IMR-90 (cell line): Measurements from ENCODE around the gene MAP3K5. TPM values are rescaled to one million over a fixed set of nuclear protein-coding genes. Genes with fewer than 3 reads are reported as not detected.

ENCODE experiments used
- ATAC-seq: fragments of 200-7000 bp; cut with Tn5 transposase; 2 replicates; pipeline ENCODE4 v1.9.1; 2020; ENCODE audit warnings: low read depth, mild to moderate bottlenecking, moderate library complexity
- BruUV-seq: library from RNA; stranded (reverse); fragments of 400-500 nt; replicated peaks from 2 replicates; lab custom pipeline; 2021; lab: Mats Ljungman, UMichigan
- CTCF ChIA-PET: fragments of 300-600 bp; formaldehyde crosslinking; extraction: SDS; loops from one replicate; lab custom pipeline; 2021; ENCODE audit warnings: antibody characterized with exemption; lab: Yijun Ruan, JAX
- POLR2A ChIA-PET: fragments of 300-600 bp; sonication (Branson Sonifier 250); formaldehyde crosslinking; loops from one replicate; lab custom pipeline; 2022; ENCODE audit warnings: antibody characterized with exemption; ENCODE audit not compliant: unreplicated experiment; lab: Charles Lee
- DNase-seq: peaks from one replicate; pipeline ENCODE4 v3.0.0; 2013
- H2AFZ ChIP-seq: replicated peaks from 2 replicates; pipeline ENCODE3; 2013; ENCODE audit warnings: low read length, mild to moderate bottlenecking; ENCODE audit not compliant: poor library complexity
- H2AK5ac ChIP-seq: 2 replicates; pipeline ENCODE4 v1.6.1; 2013; ENCODE audit warnings: low read depth, low read length, inconsistent platforms
- H2AK9ac ChIP-seq: replicated peaks from 2 replicates; pipeline ENCODE3; 2013; ENCODE audit warnings: mild to moderate bottlenecking, low read depth, low read length, moderate library complexity; ENCODE audit not compliant: poor library complexity
- H2BK120ac ChIP-seq: 2 replicates; pipeline ENCODE4 v1.6.1; 2013; ENCODE audit warnings: low read depth, low read length, inconsistent platforms
- H2BK15ac ChIP-seq: 3 replicates; pipeline ENCODE4 v1.6.1; 2013; ENCODE audit warnings: low read depth, low read length, inconsistent platforms
- H2BK20ac ChIP-seq: 2 replicates; pipeline ENCODE4 v1.6.1; 2013; ENCODE audit warnings: low read depth, mild to moderate bottlenecking, inconsistent platforms, low read length, moderate library complexity
- H2BK5ac ChIP-seq: 2 replicates; pipeline ENCODE4 v1.6.1; 2013; ENCODE audit warnings: mild to moderate bottlenecking, low read depth, low read length, inconsistent platforms; ENCODE audit not compliant: poor library complexity, severe bottlenecking
- H3K14ac ChIP-seq: replicated peaks from 2 replicates; pipeline ENCODE4 v1.6.1; 2013; ENCODE audit warnings: low read depth, low read length, inconsistent platforms
- H3K18ac ChIP-seq: 2 replicates; pipeline ENCODE4 v1.6.1; 2013; ENCODE audit warnings: low read depth, low read length, control low read depth
- H3K23ac ChIP-seq: 2 replicates; pipeline ENCODE4 v1.6.1; 2013; ENCODE audit warnings: low read depth, low read length, inconsistent platforms
- H3K27ac ChIP-seq: 2 replicates; pipeline ENCODE4 v1.5.1; 2013; ENCODE audit warnings: mild to moderate bottlenecking, control low read depth, low read length; ENCODE audit not compliant: insufficient read depth
- H3K27me3 ChIP-seq: 2 replicates; pipeline ENCODE4 v1.6.1; 2013; ENCODE audit warnings: low read length; ENCODE audit not compliant: control insufficient read depth, insufficient read depth
- H3K36me3 ChIP-seq: 2 replicates; pipeline ENCODE4 v1.6.1; 2013; ENCODE audit warnings: low read length, mixed read lengths; ENCODE audit not compliant: control insufficient read depth, insufficient read depth
- H3K4ac ChIP-seq: 2 replicates; pipeline ENCODE4 v1.6.1; 2013; ENCODE audit warnings: low read depth, low read length, inconsistent platforms
- H3K4me1 ChIP-seq: 2 replicates; pipeline ENCODE4 v1.6.1; 2013; ENCODE audit warnings: low read length, mixed read lengths; ENCODE audit not compliant: control insufficient read depth, insufficient read depth
- H3K4me2 ChIP-seq: 2 replicates; pipeline ENCODE4 v1.6.1; 2013; ENCODE audit warnings: low read depth, mild to moderate bottlenecking, control low read depth, low read length, moderate library complexity
- H3K4me3 ChIP-seq: 2 replicates; pipeline ENCODE4 v1.5.1; 2013; ENCODE audit warnings: low read depth, mild to moderate bottlenecking, control low read depth, low read length, moderate library complexity; ENCODE audit not compliant: insufficient read depth
- H3K56ac ChIP-seq: 2 replicates; pipeline ENCODE4 v1.6.1; 2013; ENCODE audit warnings: low read length, inconsistent platforms; ENCODE audit not compliant: insufficient read depth; ENCODE audit errors: extremely low read depth
- H3K79me1 ChIP-seq, 2 experiments: 2 replicates each; pipeline ENCODE4 v1.6.1; 2013; ENCODE audit warnings: low read length in 2 of 2, inconsistent platforms in 1 of 2, low read depth in 1 of 2
- H3K9ac ChIP-seq: 2 replicates; pipeline ENCODE4 v1.6.1; 2013; ENCODE audit warnings: low read depth, low read length, control low read depth
- H3K9me1 ChIP-seq: 2 replicates; pipeline ENCODE4 v1.6.1; 2013; ENCODE audit warnings: low read length, inconsistent platforms; ENCODE audit not compliant: insufficient read depth
- H3K9me3 ChIP-seq: 2 replicates; pipeline ENCODE4 v1.6.1; 2013; ENCODE audit warnings: low read length; ENCODE audit not compliant: control insufficient read depth, insufficient read depth
- H4K20me1 ChIP-seq: 2 replicates; pipeline ENCODE4 v1.6.1; 2013; ENCODE audit warnings: low read length, inconsistent platforms; ENCODE audit not compliant: insufficient read depth
- H4K5ac ChIP-seq: 2 replicates; pipeline ENCODE4 v1.6.1; 2013; ENCODE audit warnings: mild to moderate bottlenecking, low read depth, low read length, control low read depth
- H4K8ac ChIP-seq, 2 experiments: 2 replicates each; pipeline ENCODE4 v1.6.1; 2013; ENCODE audit warnings: low read depth in 2 of 2, low read length in 2 of 2, control low read depth in 1 of 2, inconsistent platforms in 1 of 2
- H4K91ac ChIP-seq: 2 replicates; pipeline ENCODE4 v1.6.1; 2013; ENCODE audit warnings: low read depth, low read length, inconsistent platforms; ENCODE audit not compliant: insufficient read depth
- BHLHE40 ChIP-seq: fragments of 150-350 bp; IDR thresholded peaks from 2 replicates; pipeline ENCODE4 v1.6.1; 2016; ENCODE audit warnings: mild to moderate bottlenecking, low read depth, low read length
- CEBPB ChIP-seq: IDR thresholded peaks from 2 replicates; pipeline ENCODE4 v1.6.1; 2012; ENCODE audit warnings: low read depth, low read length, improper control_type of control experiment
- ELK1 ChIP-seq: fragments of 150-350 bp; IDR thresholded peaks from 2 replicates; pipeline ENCODE4 v1.6.1; 2016; ENCODE audit warnings: low read depth, mild to moderate bottlenecking, low read length, moderate library complexity, borderline replicate concordance
- MAFK ChIP-seq: IDR thresholded peaks from 2 replicates; pipeline ENCODE4 v1.6.1; 2012; ENCODE audit warnings: low read depth, low read length, improper control_type of control experiment
- MAZ ChIP-seq: IDR thresholded peaks from 2 replicates; pipeline ENCODE4 v1.6.1; 2012; ENCODE audit warnings: low read depth, mild to moderate bottlenecking, low read length, improper control_type of control experiment, moderate library complexity, borderline replicate concordance
- MXI1 ChIP-seq: IDR thresholded peaks from 2 replicates; pipeline ENCODE4 v1.6.1; 2012; ENCODE audit warnings: low read depth, mild to moderate bottlenecking, low read length, moderate library complexity, borderline replicate concordance
- POLR2A ChIP-seq: IDR thresholded peaks from 2 replicates; pipeline ENCODE4 v1.6.1; 2012; ENCODE audit warnings: mild to moderate bottlenecking, low read depth, low read length
- RAD21 ChIP-seq: IDR thresholded peaks from 2 replicates; pipeline ENCODE4 v1.6.1; 2012; ENCODE audit warnings: low read length, improper control_type of control experiment
- RFX5 ChIP-seq: IDR thresholded peaks from 2 replicates; pipeline ENCODE4 v1.8.0; 2012; ENCODE audit warnings: low read depth, mild to moderate bottlenecking, low read length, moderate library complexity
- WGBS, 2 experiments: methylation state at CpG; one replicate each; pipeline versions ENCODE4 v1.1.5 to v1.1.7; 2013; ENCODE audit warnings: missing lambda C conversion rate in 2 of 2; ENCODE audit not compliant: insufficient read length in 1 of 2; ENCODE audit errors: extremely low coverage in 2 of 2; 5-methylcytosine and 5-hydroxymethylcytosine counted together
- dilution Hi-C: fragments of 300-500 bp; cut with HindIII; formaldehyde crosslinking; loops from one replicate; pipeline ENCODE4 v1.14.3; 2018; ENCODE audit warnings: low sequenced_read_pairs; ENCODE audit not compliant: unreplicated experiment
- in situ Hi-C: fragments of 300-500 bp; cut with MboI; formaldehyde crosslinking; loops from 3 replicates; pipeline ENCODE4 v1.14.3; 2019; ENCODE audit warnings: low sequenced_read_pairs, inconsistent platforms, mixed read lengths
- intact Hi-C: fragments of 100-400 bp; cut with micrococcal nuclease; formaldehyde crosslinking; loops from 2 replicates; pipeline ENCODE4 v1.10.0; 2022
- polyA plus RNA-seq, 3 experiments: library from polyadenylated mRNA; depleted of rRNA; stranded (reverse); fragments of >200 nt; gene quantifications; 2 replicates each; pipeline ENCODE4 v1.2.3, GENCODE V29; 2012; ENCODE audit warnings: low replicate concordance in 1 of 3
- total RNA-seq: library from RNA; depleted of rRNA; stranded (reverse); fragments of >200 nt; gene quantifications from 2 replicates; pipeline ENCODE4 v1.2.3, GENCODE V29; 2012
- TF ChIP-seq, protein P1 (sequence below): conservative IDR thresholded peaks from 2 replicates; pipeline ENCODE4 v1.5.1; 2012; ENCODE audit warnings: mild to moderate bottlenecking, low read depth, low read length, improper control_type of control experiment
- TF ChIP-seq, protein P2 (sequence below): fragments of 150-350 bp; IDR thresholded peaks from 2 replicates; pipeline ENCODE4 v1.6.1; 2017; ENCODE audit warnings: mild to moderate bottlenecking, antibody characterized with exemption, low read length, low read depth

MAP3K5 gene
- total and polyA plus RNA-seq, 2 of the 4 experiments (the other 2 are of a cell fraction), result 5.4 to 17.6 TPM

DNA sequence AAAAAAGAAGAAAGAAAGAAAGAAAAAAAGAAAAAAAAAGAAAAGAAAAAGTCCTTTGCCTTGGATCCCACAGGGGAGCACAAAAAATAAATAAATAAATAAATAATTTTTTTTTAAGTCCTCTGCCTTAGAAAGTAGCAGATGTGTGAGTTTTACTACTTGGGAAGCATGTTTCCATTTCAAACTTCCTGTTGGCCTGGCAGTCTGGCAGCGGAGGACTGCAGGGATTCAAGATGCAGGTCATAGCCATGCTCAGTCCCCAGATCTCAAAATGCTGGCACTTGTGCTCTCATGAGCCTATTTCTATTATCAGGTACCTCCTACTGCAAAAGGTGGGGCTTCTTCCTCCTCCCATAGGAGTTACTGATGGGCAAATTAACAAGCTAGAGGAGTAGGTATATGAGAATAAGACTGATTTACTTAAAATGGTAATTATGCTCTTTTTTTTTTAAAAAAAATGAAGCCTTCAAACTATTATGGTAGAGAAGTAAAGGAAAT, 187.9 kb downstream of the MAP3K5 start:
- H3K9ac ChIP-seq, result no peak overlapping the region
- no peak overlapping the region for H2AK9ac ChIP-seq
- peaks cover 21% of the 10 kb centered on the region for H3K4me1 ChIP-seq
- no peak overlapping the region for H3K56ac ChIP-seq
- H3K4ac ChIP-seq, result no peak overlapping the region
- no peaks in the 10 kb centered on the region for H4K20me1 ChIP-seq
- no peak for DNase-seq
- no peak overlapping the region for H3K18ac ChIP-seq
- H2BK5ac ChIP-seq, result no peak overlapping the region
- no peak overlapping the region for H4K5ac ChIP-seq
- ATAC-seq, result no peak
- H3K23ac ChIP-seq, result no peak overlapping the region
- BruUV-seq, result no TSS peak
- no peak overlapping the region for H2BK20ac ChIP-seq
- H2BK15ac ChIP-seq, result no peak overlapping the region
- in situ Hi-C loops (no loop called here), dilution Hi-C loops (no loop called here), intact Hi-C loops (no loop called here)
- peaks cover 4 to 44% of the 10 kb centered on the region in 2 experiments; a peak in 3 of 4 replicates for H3K79me1 ChIP-seq
- H2AFZ ChIP-seq, result no peak overlapping the region
- no peaks in the 10 kb centered on the region for H3K27me3 ChIP-seq
- peak overlapping the region in 1 of 2 experiments; percentile 19; a peak in 1 of 4 replicates for H4K8ac ChIP-seq
- H2AK5ac ChIP-seq, result no peak overlapping the region; the same call in 1 of the 2 replicates
- H3K4me3 ChIP-seq, result no peak overlapping the region
- TF ChIP-seq ELK1 (no peak), RAD21 (no peak), MXI1 (no peak), POLR2A (no peak), RFX5 (no peak), BHLHE40 (no peak), CEBPB (no peak), MAZ (no peak), MAFK (no peak)
- TF ChIP-seq, protein P1, sequence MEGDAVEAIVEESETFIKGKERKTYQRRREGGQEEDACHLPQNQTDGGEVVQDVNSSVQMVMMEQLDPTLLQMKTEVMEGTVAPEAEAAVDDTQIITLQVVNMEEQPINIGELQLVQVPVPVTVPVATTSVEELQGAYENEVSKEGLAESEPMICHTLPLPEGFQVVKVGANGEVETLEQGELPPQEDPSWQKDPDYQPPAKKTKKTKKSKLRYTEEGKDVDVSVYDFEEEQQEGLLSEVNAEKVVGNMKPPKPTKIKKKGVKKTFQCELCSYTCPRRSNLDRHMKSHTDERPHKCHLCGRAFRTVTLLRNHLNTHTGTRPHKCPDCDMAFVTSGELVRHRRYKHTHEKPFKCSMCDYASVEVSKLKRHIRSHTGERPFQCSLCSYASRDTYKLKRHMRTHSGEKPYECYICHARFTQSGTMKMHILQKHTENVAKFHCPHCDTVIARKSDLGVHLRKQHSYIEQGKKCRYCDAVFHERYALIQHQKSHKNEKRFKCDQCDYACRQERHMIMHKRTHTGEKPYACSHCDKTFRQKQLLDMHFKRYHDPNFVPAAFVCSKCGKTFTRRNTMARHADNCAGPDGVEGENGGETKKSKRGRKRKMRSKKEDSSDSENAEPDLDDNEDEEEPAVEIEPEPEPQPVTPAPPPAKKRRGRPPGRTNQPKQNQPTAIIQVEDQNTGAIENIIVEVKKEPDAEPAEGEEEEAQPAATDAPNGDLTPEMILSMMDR, result no peak
- TF ChIP-seq, protein P2, sequence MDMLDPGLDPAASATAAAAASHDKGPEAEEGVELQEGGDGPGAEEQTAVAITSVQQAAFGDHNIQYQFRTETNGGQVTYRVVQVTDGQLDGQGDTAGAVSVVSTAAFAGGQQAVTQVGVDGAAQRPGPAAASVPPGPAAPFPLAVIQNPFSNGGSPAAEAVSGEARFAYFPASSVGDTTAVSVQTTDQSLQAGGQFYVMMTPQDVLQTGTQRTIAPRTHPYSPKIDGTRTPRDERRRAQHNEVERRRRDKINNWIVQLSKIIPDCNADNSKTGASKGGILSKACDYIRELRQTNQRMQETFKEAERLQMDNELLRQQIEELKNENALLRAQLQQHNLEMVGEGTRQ, result no peak
- WGBS, 2 experiments, result no CpG with 5 or more reads among the region's 1 CpG
- no peaks in the 10 kb centered on the region for H3K9me3 ChIP-seq
- H2BK120ac ChIP-seq, result no peak overlapping the region; the same call in 1 of the 2 replicates
- peaks cover 4% of the 10 kb centered on the region; the same call in 1 of the 2 replicates for H3K36me3 ChIP-seq
- H4K91ac ChIP-seq, result no peak overlapping the region
- no peak overlapping the region for H3K27ac ChIP-seq
- ChIA-PET CTCF (interaction anchor here (0.7 to 2.7 kb wide), 3 partner anchors 20 to 188 kb away, joined by 3 to 10 read pairs (median 4); partner anchors contain the start of gene MAP3K5), POLR2A (no interaction called here)
- no peak overlapping the region for H3K14ac ChIP-seq
- no peak overlapping the region for H3K4me2 ChIP-seq
- H3K9me1 ChIP-seq, result peaks cover 19% of the 10 kb centered on the region
